Measurements from ENCODE around the gene OR2S2.
"Not testable (repeated sequence)": the region's sequence is repeated elsewhere in the genome, so short reads cannot be mapped to it uniquely, and the experiment has no call there.

Gene OR2S2

GRCh38 chr9:35933550-35934067 is 24.3 kb downstream of the OR2S2 start:
- no peak for DNase-seq

DNA sequence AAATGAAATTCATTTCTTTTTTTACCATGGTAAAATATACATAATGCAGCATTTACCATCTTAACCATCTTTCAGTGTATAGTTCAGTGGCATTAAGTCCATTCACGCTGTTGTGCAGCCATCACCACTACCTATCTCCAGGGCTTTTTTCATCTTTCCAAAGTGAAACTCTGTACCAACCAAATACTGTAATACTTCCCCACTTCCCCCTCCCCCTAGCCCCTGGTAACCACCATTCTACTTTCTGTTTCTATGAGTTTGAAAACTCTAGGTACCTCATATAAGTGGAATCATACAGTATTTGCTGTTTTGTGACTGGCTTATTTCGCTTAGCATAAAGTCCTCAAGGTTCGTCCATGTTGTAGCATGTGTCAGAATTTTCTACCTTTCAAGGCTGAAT is 25.2 kb downstream of the OR2S2 start:
- no peak for DNase-seq

- no peak for DNase-seq
Measured at GRCh38 chr9:35930989-35931388, 27.0 kb downstream of the OR2S2 start.

- DNase-seq = no peak
Measured at GRCh38 chr9:35930521-35930920, 27.4 kb downstream of the OR2S2 start.

- DNase-seq = no peak
Measured at GRCh38 chr9:35929453-35929718, 28.6 kb downstream of the OR2S2 start.

DNA sequence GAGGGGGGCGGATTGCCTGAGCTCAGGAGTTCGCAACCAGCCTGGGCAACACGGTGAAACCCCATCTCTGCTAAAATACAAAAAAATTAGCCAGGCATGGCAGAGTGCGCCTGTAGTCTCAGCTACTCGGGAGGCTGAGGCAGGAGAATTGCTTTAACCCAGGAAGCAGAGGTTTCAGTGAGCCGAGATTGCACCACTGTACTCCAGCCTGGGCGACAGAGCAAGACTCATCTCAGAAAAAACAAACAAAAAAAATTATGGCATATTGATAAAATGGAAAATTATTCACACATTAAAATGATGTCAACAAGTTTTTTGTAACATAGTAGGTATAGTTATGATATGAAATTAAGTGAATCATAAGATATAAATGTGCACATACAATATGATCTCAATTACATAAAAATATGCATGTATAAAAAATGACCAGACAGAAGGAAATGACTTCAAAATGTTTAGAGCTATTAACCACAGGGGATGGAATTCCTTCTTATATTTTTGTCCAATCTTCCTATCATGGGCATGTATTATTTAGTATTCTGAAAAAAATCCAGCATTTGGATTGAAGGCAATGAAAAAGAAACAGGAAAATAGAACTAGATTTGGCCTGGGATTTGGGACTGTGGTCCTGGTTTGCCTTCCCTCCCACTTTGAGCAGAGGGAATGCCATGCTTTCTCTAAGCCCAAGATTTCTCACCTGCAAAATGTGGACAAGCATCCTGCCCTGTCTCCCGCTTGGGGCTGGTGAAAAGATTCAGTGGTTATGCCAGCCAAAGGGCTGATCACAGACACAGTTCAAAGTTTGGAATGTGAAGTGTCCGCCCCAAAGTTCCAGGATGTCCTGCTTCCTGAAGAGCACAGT is 29.1 kb downstream of the OR2S2 start:
- no peak for DNase-seq

GRCh38 chr9:35923927-35924763 is 33.8 kb downstream of the OR2S2 start:
- no peak for DNase-seq

DNA sequence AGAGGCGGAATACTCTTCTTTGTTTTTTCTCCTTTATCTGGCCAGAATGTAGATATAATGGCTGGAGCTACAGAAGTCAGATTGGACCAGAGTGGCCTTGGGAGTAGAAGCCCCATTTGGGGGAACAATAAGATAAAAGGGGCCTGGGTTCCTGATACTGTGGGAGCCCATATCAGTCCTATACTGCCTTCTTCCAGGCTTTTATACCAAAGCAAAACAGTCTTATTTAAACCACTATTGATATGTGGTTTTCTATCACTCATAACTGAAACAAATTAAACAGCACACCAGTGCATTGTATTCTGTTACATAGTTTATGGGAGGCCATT is 34.4 kb downstream of the OR2S2 start:
- no peak for DNase-seq

DNA sequence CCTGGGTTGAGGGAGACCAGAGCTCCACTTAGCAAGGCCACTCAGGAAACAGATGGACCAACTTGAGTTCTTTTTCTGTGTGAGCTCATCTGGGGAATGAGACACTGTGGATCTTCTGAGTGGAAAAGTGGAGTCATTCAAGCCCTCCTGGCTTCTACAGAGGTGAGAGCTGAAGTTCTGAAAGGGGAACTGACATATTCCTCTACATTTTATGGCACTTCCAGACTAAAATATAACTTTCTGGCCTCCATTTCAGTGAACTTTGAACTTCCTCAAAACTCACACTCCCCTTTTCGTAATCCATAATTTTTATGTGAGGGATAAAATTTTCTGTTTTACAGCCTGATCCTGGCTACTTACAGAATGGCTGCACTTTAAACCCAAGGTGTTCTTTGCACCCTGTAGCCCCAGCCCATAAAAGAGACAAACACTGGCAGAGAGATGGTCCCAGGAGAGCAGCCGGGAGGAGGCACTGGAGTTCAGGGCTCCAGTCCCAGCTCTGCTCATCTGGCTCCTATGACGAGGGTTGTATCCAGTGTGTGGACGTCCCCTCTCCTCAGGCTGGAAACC is 37.8 kb downstream of the OR2S2 start:
- no peak for DNase-seq

DNA sequence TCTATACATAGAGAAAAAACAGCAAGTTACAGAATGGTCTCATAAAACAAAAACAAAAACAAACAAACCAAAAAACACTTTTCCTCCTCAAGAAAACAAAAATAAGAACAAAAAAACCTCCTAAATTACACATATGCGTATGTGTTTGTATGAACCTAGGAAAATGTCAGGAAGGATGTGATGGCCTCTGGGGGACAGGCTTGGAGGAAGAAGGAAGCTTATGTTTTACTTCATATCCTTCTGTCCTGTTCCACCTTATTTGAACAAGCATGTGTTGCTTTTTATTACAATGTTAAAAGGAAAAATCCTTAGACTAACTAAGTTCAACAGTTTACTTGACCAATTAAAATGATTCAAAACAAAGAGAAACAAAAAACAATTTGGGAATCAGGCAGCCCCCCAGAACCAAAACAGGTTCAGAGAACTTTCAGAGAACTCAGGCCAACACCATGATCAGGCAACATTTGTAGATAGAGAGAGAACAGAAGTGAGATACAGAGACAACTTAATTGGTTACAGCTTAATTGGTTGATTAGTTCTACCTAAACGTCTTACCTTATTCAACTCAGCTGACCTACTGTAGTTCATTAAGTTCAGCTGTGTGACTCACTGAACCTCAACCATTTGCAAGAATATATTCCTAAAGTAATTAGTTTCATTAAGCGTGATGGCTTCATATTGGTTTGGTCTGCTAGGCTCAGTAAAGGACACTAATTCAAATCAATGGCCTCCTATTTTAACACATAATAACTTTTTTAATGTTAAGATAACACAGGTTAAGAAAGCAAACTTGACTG is 38.5 kb downstream of the OR2S2 start:
- DNase-seq = no peak

DNA sequence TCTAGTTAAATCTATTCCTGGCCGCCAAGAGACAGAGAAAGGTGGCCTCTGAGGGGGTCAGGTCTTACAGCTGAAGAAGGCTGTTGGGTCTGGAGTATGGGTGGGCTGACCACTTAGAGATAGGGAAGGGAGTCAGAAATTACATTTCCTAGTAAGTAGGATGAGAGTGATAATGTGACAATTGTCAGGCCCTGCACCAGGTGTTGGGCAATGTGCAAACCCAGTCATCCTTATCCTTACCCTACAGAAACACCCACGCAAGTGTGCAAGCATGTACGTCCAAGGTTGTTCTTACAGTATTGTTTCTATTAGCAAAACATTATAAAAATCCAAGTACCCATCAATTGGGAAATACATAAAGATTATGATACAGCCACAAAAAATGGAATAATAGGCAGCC is 39.2 kb downstream of the OR2S2 start:
- no peak for DNase-seq

DNA sequence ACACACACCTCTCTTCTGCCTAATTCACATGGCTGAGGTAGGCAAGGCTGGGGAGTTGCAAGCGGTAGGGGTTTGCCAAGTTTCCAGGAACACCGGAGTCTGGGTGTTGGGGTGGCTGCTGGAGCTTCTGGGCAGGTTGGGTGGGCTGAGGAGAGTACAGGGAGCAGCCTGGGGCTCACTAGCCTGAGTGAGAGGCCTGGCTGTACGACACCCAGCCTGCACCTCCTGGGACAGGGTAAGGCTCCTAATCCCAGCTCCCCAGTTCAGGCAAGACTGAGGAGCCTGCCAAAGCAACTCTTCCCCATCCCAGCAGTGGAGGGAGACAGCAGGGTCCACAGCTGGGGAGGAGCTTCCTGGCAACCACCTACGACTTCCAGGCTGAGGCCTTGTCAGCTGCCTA is 40.7 kb downstream of the OR2S2 start:
- no peak for DNase-seq

DNA sequence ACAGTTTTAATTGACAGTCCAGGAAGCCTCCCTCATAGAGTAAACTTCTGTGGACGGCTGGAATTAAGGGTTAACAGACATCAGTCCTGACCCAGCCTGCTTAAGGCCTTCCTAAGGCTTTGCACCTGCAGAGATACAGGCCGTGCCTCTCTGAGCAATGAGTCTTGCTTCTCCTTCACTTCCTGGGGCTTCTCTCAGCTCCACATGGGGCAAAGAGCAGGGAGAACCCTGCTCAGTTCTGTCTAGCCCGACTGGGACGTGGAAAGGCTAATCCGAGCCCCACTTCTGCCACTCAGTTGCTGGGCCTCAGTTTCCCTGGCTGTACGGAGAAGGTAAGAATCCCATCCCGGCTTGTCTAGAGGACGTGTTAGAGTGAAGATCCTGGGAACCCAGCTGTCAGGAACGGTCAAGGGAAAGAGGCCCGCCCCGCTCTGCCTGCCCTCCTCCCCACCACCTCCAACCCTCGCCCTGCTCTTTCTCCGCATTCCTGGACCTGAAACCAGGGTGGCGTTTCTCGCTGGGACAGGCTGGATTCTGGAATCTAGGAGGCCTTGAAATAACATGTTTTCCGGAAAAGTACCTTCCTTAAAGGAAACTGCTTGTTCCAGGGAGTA is 42.2 kb downstream of the OR2S2 start:
- DNase-seq = no peak

- peak; percentile 22 for DNase-seq
Measured at GRCh38 chr9:35914301-35914807, 43.6 kb downstream of the OR2S2 start.

- not testable (repeated sequence) for DNase-seq
Measured at GRCh38 chr9:35913429-35913828, 44.5 kb downstream of the OR2S2 start.

DNA sequence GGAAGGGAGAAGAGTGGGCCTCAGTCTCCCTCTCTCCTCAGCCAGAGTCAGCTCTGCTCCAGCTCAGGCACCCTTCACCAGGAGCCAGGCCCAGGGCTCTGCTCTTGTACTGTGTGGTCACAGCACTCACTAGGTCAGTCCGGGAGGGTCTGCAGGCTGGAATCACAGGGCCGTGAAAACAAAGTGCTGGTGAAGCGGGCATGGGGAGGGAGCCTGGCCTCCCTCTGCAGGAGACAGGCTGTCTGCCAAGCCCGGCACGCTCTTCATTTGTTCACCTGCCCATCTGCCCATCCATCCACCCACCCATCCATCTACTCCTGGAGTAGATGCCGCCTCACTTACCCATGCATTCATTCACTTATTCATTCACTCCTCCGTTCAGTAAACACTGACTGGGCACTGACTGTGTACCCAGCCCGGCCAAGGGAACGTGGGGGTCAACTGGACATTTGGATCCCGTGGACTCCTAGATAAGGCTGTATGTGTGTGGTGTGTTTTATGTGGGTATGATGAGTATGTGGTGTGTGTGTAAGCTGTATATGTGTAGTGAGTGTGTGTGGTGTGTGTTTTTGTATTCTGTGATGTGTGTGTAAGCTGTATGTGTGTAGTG is 45.1 kb downstream of the OR2S2 start:
- DNase-seq = no peak

- DNase-seq = no peak
Measured at GRCh38 chr9:35911690-35912089, 46.3 kb downstream of the OR2S2 start.

GRCh38 chr9:35910613-35911359 is 47.2 kb downstream of the OR2S2 start:
- peak; percentile 35 for DNase-seq

- DNase-seq = no peak
Measured at GRCh38 chr9:35909687-35910612, 48.0 kb downstream of the OR2S2 start.

DNA sequence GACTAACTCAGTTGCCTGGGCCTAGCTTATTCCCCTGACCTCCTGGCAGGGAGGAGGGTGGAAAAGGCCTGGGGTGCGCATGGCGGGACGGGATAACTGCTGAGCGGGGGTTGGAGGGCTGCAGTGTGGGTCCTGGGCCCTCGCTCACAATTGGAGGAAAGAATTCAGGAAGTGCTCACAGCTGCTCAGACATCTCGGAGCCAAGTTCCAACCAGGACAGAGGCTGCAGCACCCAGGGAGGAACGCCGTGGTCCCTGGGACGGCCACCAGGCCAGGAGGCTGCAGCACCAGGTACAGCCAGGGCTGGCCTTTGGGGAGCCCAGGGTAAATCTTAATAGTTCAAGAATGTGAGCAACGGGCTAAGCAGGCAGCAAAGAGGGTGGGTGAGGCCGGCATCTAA is 48.7 kb downstream of the OR2S2 start, which contains the start of gene SPAAR:
TSS of gene SPAAR (plus strand) at position 217 of the 400 bp plus-strand sequence. CDS start 974 bp downstream, outside the sequence.
- DNase-seq = no peak

All from CD4-positive, alpha-beta T cell treated with Interferon gamma for 1 hour (primary cell).